ENCODE data around the gene SSTR3.

DNA sequence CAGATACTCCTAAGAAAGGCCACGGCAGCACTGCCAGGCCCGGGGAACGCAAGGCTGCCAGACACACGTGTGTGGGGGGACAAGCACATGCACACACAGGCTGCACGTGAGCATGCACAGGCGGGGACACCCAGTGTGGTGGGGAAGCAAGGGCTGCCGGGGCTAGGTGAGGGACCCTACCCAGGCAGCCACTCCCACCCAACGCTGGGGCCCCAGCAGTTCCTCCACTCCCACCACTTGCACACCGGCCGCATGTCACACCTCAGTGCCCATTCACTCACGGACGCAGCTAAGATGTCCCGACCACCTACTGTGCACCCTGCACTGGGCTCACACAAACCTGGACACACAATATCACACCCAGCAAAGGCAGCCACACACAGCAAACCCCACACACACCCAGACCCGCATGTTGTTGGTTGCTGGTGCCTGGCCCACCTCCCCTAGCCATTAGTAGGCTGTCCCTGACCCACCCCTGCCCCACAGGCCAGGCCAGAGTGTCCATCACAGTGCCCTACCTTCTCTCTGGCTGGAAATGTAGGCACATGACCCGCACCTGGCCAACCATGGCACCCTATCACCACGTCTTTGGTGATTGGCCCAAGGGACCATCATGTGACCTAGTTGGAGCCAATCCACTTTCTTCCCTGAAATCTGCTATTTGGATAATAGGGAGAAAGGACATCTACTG lies 8.8 kb downstream of the SSTR3 start:
- no peak for TF ChIP-seq POLR2AphosphoS5 (IDR thresholded peaks at IDR 0.05; ENCODE audit: low read depth)
- TF ChIP-seq, protein P1, sequence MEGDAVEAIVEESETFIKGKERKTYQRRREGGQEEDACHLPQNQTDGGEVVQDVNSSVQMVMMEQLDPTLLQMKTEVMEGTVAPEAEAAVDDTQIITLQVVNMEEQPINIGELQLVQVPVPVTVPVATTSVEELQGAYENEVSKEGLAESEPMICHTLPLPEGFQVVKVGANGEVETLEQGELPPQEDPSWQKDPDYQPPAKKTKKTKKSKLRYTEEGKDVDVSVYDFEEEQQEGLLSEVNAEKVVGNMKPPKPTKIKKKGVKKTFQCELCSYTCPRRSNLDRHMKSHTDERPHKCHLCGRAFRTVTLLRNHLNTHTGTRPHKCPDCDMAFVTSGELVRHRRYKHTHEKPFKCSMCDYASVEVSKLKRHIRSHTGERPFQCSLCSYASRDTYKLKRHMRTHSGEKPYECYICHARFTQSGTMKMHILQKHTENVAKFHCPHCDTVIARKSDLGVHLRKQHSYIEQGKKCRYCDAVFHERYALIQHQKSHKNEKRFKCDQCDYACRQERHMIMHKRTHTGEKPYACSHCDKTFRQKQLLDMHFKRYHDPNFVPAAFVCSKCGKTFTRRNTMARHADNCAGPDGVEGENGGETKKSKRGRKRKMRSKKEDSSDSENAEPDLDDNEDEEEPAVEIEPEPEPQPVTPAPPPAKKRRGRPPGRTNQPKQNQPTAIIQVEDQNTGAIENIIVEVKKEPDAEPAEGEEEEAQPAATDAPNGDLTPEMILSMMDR (IDR thresholded peaks at IDR 0.05; ENCODE audit: insufficient read depth, low read length), result no peak

Measured in HL-60 (cell line).